Activated CD8-positive, alpha-beta T cell treated with anti-CD3 and anti-CD28 coated beads, Interleukin-2, amount 10 ng/mL, durations not matched to agents 7 days and 5 days (primary cell): ENCODE measurements around the gene MFAP2. TPM values are rescaled to one million over a fixed set of nuclear protein-coding genes. Genes with fewer than 3 reads are reported as not detected.
"Not testable (repeated sequence)": the region's sequence is repeated elsewhere in the genome, so short reads cannot be mapped to it uniquely, and the experiment has no call there.

Experiments used
- ATAC-seq: fragments of 150-1000 bp; cut with Tn5 transposase; one replicate; pipeline ENCODE4 v1.10.0; 2021; ENCODE audit warnings: moderate library complexity
- CTCF ChIA-PET: fragments of 350-600 bp; sonication (Branson Sonifier 250); formaldehyde crosslinking; loops from one replicate; lab custom pipeline; 2021; ENCODE audit warnings: antibody characterized with exemption; lab: Charles Lee
- POLR2A ChIA-PET: fragments of 350-600 bp; sonication (Branson Sonifier 250); formaldehyde crosslinking; loops from one replicate; lab custom pipeline; 2021; ENCODE audit warnings: antibody characterized with exemption; lab: Charles Lee
- DNase-seq: peaks from one replicate; pipeline ENCODE4 v3.0.0-alpha.2; 2020
- H3K27ac Mint-ChIP-seq: one replicate; pipeline ENCODE4 v1.8.0; 2021; ENCODE audit warnings: mild to moderate bottlenecking, mixed read lengths
- H3K27me3 Mint-ChIP-seq: one replicate; pipeline ENCODE4 v1.8.0; 2021; ENCODE audit warnings: low read depth, mixed read lengths
- H3K36me3 Mint-ChIP-seq: one replicate; pipeline ENCODE4 v1.8.0; 2021; ENCODE audit warnings: low read depth, mixed read lengths
- H3K4me1 Mint-ChIP-seq: one replicate; pipeline ENCODE4 v1.8.0; 2021; ENCODE audit warnings: low read depth, mixed read lengths
- H3K4me3 Mint-ChIP-seq: one replicate; pipeline ENCODE4 v1.8.0; 2021; ENCODE audit warnings: mild to moderate bottlenecking, mixed read lengths
- H3K9me3 Mint-ChIP-seq: one replicate; pipeline ENCODE4 v1.8.0; 2022; ENCODE audit warnings: mixed read lengths; ENCODE audit not compliant: insufficient read depth
- total RNA-seq, 2 experiments: library from RNA; stranded (reverse); gene quantifications; one replicate each; pipeline ENCODE4 v1.2.3, GENCODE V29; 2021

Gene MFAP2
- total RNA-seq, 2 experiments from 2014 or later = not detected

DNA sequence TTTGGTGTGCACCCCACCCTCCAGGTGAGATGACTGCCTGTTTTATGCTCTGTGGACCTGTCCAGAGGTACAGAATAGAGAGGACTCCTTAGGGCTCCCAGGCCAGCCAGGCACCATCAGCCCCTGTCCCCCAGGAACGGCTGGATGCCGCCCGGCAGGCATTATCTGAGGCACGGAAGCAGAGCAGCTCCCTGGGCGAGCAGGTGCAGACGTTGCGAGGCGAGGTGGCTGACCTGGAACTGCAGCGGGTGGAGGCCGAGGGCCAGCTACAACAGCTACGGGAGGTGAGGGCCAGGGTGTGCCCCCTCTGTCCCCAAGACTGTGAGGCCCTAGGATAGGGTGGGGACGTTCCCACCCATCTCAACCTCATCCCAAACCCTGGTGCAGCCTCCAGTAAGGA, 10.8 kb downstream of the MFAP2 start:
- no peaks in the 10 kb centered on the region for H3K27me3 Mint-ChIP-seq
- H3K4me1 Mint-ChIP-seq = no peaks in the 10 kb centered on the region
- no peak for DNase-seq
- POLR2A ChIA-PET = no interaction called here
- H3K36me3 Mint-ChIP-seq = no peaks in the 10 kb centered on the region
- H3K9me3 Mint-ChIP-seq = no peaks in the 10 kb centered on the region
- H3K4me3 Mint-ChIP-seq = no peak overlapping the region
- CTCF ChIA-PET = interaction anchor here (0.6 kb wide), 1 partner anchor 9 kb away, joined by 3 read pairs; no protein-coding TSS in a partner anchor
- no peak for ATAC-seq
- no peak overlapping the region for H3K27ac Mint-ChIP-seq

DNA sequence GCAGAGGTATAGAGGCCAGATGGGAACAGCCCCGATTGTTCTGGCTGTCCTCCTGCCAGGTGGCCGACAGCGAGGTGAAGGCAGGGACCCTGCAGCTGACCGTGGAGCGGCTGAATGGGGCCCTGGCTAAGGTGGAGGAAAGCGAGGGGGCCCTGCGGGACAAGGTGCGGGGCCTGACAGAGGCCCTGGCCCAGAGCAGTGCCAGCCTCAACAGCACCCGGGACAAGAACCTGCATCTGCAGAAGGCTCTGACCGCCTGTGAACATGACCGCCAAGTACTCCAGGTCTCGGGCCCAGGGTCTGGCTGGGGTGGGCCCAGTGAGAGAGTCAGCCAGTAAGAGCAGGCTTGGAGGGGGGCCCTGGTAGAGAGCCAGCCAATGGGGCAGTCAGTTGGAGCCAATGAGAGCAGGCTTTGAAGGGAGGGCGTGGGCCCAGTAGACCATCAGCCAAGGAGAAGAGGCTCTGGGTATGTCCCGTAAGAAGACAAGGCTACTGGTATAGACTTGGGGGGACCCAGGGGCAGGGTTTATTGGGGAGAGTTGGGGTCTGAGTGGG, 11.3 kb downstream of the MFAP2 start:
- POLR2A ChIA-PET = no interaction called here
- Mint-ChIP-seq H3K27ac (no peak overlapping the region), H3K4me1 (no peaks in the 10 kb centered on the region), H3K9me3 (no peaks in the 10 kb centered on the region), H3K27me3 (no peaks in the 10 kb centered on the region), H3K4me3 (no peak overlapping the region), H3K36me3 (no peaks in the 10 kb centered on the region)
- CTCF ChIA-PET = no interaction called here
- DNase-seq (no peak), ATAC-seq (no peak)

- ChIA-PET CTCF (no interaction called here), POLR2A (no interaction called here)
- Mint-ChIP-seq H3K27me3 (no peaks in the 10 kb centered on the region), H3K4me1 (no peaks in the 10 kb centered on the region), H3K9me3 (no peaks in the 10 kb centered on the region), H3K4me3 (no peak overlapping the region), H3K36me3 (no peaks in the 10 kb centered on the region), H3K27ac (no peak overlapping the region)
- ATAC-seq (no peak), DNase-seq (no peak)
These were observed 12.0 kb downstream of the MFAP2 start for GRCh38 chr1:16968372-16968771.

DNA sequence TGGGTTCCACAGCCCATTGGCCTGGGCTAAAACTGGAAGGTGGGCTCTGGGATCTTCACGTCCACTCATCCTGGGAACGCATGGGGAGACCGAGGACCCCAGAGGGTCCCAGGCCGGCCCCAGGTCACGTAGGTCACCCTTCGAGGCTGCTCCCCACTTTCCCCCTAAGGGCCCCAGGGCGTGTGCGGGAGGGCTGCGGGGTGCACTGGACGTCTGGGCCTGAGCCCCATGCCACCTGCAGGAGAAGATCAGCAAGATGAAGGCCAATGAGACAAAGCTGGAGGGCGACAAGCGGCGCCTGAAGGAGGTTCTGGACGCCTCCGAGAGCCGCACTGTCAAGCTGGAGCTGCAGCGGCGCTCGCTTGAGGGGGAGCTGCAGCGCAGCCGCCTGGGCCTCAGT, 12.5 kb downstream of the MFAP2 start:
- no peak for DNase-seq
- CTCF ChIA-PET = interaction anchor here (1.3 kb wide), 1 partner anchor 12 kb away, joined by 3 read pairs; no protein-coding TSS in a partner anchor
- Mint-ChIP-seq H3K4me3 (no peak overlapping the region), H3K9me3 (no peaks in the 10 kb centered on the region), H3K27ac (no peak overlapping the region), H3K27me3 (no peaks in the 10 kb centered on the region), H3K4me1 (no peaks in the 10 kb centered on the region), H3K36me3 (no peaks in the 10 kb centered on the region)
- ATAC-seq = no peak
- POLR2A ChIA-PET = no interaction called here

DNA sequence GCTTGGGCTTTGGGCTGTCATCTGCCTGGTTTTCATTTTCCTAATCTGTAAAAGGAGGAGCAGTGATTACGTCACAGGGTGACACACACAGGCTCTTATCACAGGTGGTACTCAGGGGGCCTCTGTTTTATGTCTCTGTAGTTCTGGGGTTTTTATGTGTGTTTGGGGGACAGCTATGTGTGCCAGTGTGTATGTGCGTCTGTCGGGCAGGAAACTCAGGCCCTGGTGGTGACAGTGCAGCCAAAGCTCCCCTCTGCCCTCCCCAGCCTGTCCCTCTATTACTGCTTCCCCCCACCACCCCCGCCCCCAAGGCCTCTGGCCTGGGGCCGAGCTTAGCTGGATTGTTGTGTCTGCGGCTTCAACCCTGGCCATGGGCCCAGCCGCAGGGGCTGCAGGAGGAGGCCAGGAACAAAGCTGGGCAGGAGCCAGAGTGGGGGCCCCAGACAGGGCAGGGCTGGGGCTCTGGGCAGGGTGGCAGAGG, 13.3 kb downstream of the MFAP2 start:
- Mint-ChIP-seq H3K4me1 (no peaks in the 10 kb centered on the region), H3K36me3 (no peaks in the 10 kb centered on the region), H3K9me3 (no peaks in the 10 kb centered on the region), H3K27me3 (no peaks in the 10 kb centered on the region), H3K27ac (no peak overlapping the region), H3K4me3 (no peak overlapping the region)
- no peak for ATAC-seq
- no peak for DNase-seq
- CTCF ChIA-PET = interaction anchor here (0.8 to 1.3 kb wide), 4 partner anchors 11 to 81 kb away, joined by 3 to 6 read pairs (median 3); no protein-coding TSS in a partner anchor
- POLR2A ChIA-PET = no interaction called here

DNA sequence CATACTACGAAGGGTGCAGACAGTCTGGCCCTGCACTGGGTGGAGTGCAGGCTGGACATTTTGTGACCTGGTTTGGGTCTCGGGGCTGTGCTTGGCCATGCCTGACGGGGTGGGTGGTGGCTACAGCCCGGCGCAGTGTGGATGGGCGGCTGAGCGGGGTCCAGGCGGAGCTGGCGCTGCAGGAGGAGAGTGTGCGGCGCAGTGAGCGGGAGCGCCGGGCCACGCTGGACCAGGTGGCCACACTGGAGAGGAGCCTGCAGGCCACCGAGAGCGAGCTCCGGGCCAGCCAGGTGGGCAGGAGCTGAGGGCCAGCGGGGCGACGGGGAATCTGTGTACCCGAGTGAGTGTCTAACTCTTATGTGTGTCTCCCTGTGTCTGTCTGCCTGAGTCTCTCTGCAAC, 14.1 kb downstream of the MFAP2 start:
- no peaks in the 10 kb centered on the region for H3K27me3 Mint-ChIP-seq
- H3K36me3 Mint-ChIP-seq = no peaks in the 10 kb centered on the region
- peaks cover 4% of the 10 kb centered on the region for H3K4me1 Mint-ChIP-seq
- DNase-seq (no peak), ATAC-seq (no peak)
- no peak overlapping the region for H3K4me3 Mint-ChIP-seq
- no peaks in the 10 kb centered on the region for H3K9me3 Mint-ChIP-seq
- H3K27ac Mint-ChIP-seq = no peak overlapping the region
- ChIA-PET CTCF (interaction anchor here (0.8 to 1.3 kb wide), 4 partner anchors 11 to 82 kb away, joined by 3 to 6 read pairs (median 3); no protein-coding TSS in a partner anchor), POLR2A (no interaction called here)

DNA sequence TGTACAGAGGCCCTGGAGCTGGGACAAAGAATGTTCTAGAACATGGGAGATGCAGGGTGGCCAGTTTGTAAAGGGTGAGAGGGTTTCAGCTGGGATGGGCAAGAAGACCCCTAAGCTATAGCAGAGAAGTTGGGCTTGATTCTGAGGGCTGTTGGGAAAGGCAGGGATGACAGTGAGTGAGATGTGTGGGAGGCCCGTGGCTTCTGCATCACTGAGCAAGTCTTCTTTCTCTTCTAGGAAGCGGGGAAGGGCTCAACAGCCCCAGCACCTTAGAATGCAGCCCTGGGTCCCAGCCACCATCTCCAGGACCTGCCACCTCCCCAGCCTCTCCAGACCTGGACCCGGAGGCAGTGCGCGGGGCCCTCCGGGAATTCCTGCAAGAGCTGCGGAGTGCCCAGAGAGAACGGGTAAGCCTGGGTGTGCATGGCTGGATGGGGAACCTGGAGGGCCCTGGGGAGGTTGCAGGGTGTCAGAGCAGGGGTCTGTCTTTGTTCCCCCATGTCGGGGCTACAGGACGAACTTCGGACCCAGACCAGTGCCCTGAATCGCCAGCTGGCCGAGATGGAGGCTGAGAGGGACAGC, 14.8 kb downstream of the MFAP2 start:
- DNase-seq = no peak
- POLR2A ChIA-PET = no interaction called here
- CTCF ChIA-PET = no interaction called here
- Mint-ChIP-seq H3K36me3 (no peaks in the 10 kb centered on the region), H3K27me3 (no peaks in the 10 kb centered on the region), H3K27ac (peak overlapping the region; percentile 52), H3K9me3 (no peaks in the 10 kb centered on the region), H3K4me3 (no peak overlapping the region), H3K4me1 (peaks cover 7% of the 10 kb centered on the region)
- no peak for ATAC-seq

GRCh38 chr1:16964169-16964568, 16.3 kb downstream of the MFAP2 start:
- H3K27me3 Mint-ChIP-seq, H3K4me3 Mint-ChIP-seq, POLR2A ChIA-PET, H3K9me3 Mint-ChIP-seq, H3K27ac Mint-ChIP-seq, DNase-seq, H3K36me3 Mint-ChIP-seq, ATAC-seq: not testable (repeated sequence)
- peaks cover 12% of the 10 kb centered on the region for H3K4me1 Mint-ChIP-seq
- CTCF ChIA-PET = interaction anchor here (1.3 kb wide), 1 partner anchor 82 kb away, joined by 5 read pairs; no protein-coding TSS in a partner anchor

DNA sequence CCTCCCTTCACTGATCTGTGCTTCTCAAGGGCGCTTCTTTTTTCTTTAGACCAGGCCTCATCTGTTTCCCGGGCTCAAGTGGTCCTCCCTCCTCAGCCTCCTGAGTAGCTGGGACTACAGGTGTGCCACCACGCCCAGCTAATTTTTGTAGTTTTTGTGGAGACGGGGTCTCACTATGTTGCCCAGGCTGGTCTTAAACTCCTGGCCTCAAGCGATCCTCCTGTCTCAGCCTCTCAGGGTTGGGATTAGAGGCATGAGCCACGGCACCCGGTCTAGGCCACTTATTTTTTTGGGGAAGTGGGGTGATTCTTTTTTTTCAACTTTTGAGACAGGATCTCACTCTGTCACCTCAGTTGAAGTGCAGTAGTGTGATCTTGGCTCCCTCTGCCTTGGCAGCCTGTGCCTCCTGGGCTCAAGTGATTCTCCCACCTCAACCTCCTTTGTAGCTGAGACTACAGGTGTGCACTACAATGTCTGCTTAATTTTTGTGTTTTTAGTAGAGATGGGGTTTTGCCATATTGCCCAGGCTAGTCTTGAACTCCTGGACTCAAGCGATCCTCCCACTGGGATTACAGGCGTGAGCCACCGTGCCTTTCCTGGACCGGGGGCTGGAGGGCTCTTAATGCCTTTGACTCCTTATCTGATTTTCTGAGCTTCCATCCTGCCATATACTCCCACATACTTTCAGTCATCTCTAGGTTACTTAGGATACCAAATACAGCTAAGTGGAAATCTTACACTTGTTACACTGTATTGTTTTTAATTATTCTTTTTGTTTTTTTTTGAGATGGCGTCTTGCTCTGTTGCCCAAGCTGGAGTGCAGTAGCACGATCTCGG, 18.9 kb downstream of the MFAP2 start:
- H3K36me3 Mint-ChIP-seq = no peaks in the 10 kb centered on the region
- peaks cover 12% of the 10 kb centered on the region for H3K4me1 Mint-ChIP-seq
- H3K27me3 Mint-ChIP-seq = no peaks in the 10 kb centered on the region
- no peaks in the 10 kb centered on the region for H3K9me3 Mint-ChIP-seq
- CTCF ChIA-PET = interaction anchor here (0.6 to 3.5 kb wide), 26 partner anchors 8 to 1434 kb away, joined by 3 to 37 read pairs (median 4); partner anchors contain the start of gene CROCC
- DNase-seq (no peak), ATAC-seq (no peak)
- POLR2A ChIA-PET = interaction anchor here (1.3 to 1.8 kb wide), 2 partner anchors 11 to 57 kb away, joined by 3 to 5 read pairs; no protein-coding TSS in a partner anchor
- H3K4me3 Mint-ChIP-seq = peak overlapping the region; percentile 61
- peak overlapping the region; percentile 20 for H3K27ac Mint-ChIP-seq

- ChIA-PET CTCF (interaction anchor here (0.6 to 3.5 kb wide), 29 partner anchors 9 to 1433 kb away, joined by 3 to 37 read pairs (median 4); partner anchors contain the start of gene CROCC), POLR2A (interaction anchor here (1.3 to 1.8 kb wide), 2 partner anchors 12 to 56 kb away, joined by 3 to 5 read pairs; no protein-coding TSS in a partner anchor)
- DNase-seq = peak; percentile 85
- Mint-ChIP-seq H3K9me3 (no peaks in the 10 kb centered on the region), H3K4me1 (peaks cover 12% of the 10 kb centered on the region), H3K36me3 (no peaks in the 10 kb centered on the region), H3K27ac (peak overlapping the region; percentile 66), H3K4me3 (peak overlapping the region; percentile 65), H3K27me3 (no peaks in the 10 kb centered on the region)
- peak; percentile 94 for ATAC-seq
These were observed 19.7 kb downstream of the MFAP2 start for GRCh38 chr1:16960560-16961296.

DNA sequence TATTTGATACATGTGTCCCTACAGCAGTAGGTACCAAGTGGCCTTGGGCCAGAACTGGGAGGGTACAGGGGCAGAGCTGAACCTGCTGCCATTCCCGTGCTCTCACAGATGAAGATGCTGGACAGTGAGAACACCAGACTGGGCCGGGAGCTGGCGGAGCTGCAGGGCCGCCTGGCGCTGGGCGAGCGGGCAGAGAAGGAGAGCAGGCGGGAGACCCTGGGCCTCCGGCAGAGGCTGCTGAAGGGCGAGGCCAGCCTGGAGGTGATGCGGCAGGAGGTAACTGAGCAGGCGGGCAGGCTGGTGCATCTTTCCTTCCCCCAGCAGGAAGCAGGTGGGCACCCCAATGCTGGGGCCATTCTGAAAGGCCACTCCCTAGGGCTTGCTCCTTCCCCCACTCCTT, 21.9 kb downstream of the MFAP2 start:
- ChIA-PET CTCF (no interaction called here), POLR2A (no interaction called here)
- Mint-ChIP-seq H3K9me3 (no peaks in the 10 kb centered on the region), H3K27me3 (no peaks in the 10 kb centered on the region), H3K27ac (no peak overlapping the region), H3K36me3 (no peaks in the 10 kb centered on the region), H3K4me1 (peaks cover 12% of the 10 kb centered on the region), H3K4me3 (no peak overlapping the region)
- no peak for DNase-seq
- ATAC-seq = no peak
